HG02610 (cell line): ENCODE results near the gene CYSLTR2.
"Not testable (repeated sequence)": the region's sequence is repeated elsewhere in the genome, so short reads cannot be mapped to it uniquely, and the experiment has no call there.

ENCODE experiments used
- ATAC-seq: cut with Tn5 transposase; IDR thresholded peaks from one replicate; pipeline ENCODE4 v1.9.1; 2021; ENCODE audit warnings: mild to moderate bottlenecking, moderate library complexity; ENCODE audit not compliant: unreplicated experiment

Gene CYSLTR2

DNA sequence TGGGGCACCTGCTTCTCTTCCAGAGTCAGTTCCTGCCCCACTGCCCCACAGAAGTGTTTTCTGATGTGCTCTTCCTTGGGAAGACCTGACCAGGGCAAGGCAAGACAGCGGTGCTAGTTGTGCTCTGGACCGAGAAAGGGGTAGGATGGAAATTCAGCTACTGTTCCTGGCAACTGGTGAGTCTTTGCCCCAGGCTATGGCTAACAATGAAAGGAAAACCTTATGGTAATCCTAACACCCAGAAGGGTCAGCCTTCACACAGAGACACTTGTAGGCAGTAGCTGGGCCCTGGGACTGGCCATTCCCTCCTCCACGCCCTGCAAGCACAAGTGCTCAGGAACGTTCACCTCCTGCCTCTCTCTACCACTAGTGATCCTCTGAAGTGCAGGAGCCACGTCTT is 9.6 kb upstream of the CYSLTR2 start:
- ATAC-seq = no peak

DNA sequence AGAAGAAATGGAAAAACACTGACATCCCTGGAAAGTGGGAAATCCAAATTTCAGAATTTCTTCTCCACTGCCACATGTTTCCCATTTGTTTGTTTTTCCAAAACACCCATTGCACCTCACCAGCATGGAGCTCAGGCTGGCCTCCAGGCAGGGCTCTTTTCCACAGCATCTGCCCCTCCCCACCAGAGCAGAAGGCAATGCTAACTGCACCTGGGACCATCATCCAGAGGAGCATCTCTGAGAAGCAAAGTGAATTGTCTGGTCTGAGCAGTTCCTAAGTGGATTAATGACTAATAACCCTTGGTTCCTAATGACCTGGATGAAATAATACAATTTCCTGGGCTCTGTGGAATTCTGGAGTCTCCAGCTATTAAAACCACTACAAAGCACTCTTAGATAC is 8.8 kb upstream of the CYSLTR2 start:
- ATAC-seq = no peak

DNA sequence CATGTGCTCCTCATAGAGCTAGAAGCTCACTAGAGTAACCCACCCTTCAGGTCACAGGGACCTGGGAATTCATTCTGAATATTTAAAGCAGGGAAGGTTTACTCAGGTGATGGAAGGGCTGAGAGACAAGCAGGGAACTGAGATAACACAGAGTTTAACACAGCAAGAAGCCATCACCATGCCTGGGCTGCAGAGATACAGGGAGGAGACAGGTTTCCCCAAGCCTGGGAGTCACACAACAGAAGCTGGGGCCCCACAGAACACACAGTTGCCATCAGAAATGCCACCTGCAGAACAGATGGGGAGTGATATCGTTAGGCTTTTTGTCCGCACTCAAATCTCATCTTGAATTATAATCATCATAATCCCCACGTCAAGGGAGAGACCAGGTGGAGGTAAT is 7.9 kb upstream of the CYSLTR2 start:
- ATAC-seq = no peak

DNA sequence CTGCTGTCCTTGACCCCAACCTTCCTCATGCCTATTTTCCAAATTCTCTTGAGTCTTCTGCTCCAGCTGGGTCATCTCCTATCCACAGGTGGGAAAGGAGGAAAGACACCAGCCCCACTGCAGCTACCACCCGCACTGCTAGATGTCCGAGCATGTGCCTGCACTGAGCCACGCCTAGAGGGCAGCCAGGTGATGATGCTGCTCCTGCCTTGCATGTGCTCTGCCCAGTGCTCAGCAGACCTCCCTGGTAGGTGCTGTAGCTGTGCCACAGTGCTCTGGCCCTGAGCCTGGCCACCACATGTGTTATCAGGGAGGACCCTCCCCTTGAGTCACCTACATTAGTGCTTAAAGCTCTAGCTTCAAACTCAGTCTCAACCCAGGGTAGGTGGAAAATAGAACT is 6.9 kb upstream of the CYSLTR2 start:
- no peak for ATAC-seq

DNA sequence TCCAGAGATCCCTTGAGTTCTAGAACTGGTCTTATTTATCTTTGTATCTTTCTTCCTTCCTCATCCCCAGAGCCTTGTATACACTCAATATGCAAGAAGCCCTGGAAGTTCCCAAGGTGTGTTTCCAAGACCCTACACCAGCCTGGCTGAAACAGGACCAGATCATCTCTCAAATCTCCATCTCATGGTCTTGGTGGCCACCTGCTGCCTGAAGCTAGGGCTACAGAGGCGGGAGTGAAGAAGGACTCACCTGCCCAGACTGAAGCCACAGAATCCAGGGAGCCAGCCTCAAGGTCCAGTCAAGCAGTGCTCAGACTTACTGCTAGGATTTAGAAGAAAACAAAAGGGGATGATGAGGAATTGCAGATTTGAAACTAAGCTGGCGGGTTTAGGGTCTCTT is 6.1 kb upstream of the CYSLTR2 start:
- no peak for ATAC-seq

DNA sequence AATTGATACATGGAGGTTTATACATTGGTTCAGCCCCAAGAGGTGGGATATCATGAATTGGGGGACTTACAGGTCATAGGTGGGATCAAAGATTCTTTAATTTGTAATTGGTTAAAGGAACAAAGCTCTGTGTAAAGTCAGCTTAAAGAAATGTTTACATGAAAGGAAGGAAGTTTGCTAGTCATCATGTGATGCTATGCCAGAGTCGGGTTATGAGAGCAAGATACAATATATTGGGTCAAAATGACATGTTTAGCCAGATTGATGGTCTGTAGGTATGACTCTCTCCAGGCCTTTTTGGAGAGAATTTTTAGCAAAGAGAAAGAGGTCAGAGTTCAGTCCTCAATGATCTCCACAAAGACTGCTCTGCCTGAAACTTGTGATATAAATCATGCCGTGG is 5.3 kb upstream of the CYSLTR2 start:
- ATAC-seq = no peak

DNA sequence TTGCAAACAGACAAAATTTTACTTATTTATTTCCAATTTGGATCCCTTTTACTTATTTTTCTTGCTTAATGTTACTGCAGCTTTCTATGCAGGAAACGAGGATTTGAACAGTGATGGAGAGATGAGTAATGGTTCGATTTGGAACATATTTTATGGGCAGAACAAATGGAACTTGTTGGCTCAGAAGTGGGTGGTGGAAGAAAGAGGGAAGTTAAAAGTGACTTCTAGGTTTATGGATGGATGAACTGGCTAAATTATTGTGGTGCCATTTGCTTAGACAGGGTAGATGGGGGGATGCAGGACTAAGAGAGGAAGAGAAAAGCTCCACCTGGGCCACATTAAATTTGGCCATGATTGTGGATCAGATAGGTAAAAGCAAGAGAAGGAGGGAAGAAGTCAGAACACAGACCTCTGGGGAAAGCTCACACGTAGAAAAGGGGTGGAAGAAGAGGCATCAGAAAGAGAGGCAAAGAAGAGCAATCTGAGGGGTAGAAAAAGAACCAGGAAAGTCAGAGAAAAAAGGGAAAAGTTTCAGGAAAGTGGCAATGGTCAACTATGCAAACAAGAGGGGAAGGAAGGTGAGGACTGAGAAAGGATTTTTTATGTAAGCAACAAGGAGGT is 768 bp upstream of the CYSLTR2 start:
- no peak for ATAC-seq

DNA sequence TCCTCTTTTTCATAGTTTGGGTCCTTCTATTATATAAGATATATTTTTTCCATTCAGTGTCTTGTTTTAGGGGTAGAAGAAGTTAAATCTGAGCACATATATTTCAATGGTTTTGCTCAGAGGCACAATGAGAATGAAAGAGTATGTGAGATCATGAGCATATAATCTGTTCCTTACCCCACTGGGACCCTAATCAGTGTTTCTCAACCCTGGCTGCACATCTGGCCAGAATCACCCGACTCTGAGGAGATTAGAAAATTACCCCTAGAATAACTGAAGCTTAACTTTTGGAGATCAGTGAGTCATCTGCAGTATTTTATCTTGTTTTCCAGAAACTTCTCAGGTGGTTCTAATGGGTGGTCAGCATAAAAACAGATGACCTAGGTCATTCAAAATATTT is 782 bp downstream of the CYSLTR2 start:
- ATAC-seq = no peak

DNA sequence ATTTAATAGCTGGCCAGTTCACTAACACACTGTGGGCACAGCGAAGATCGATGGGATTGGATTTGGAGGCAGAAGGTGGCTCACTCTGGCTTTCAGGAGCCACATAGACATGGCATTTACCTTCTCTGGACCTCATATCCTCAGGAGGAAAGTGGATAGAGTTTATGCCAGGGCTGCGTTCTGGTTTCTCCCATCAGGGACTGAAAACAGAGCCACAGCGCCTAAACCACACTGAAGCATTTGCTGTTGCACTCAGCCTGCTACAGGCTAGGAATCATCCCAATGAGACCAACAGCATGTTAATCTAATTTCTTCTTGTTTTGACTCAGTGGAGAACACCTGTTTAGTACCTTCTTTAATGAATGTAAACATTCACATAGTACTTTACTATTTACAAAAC is 1.6 kb downstream of the CYSLTR2 start:
- ATAC-seq = no peak

DNA sequence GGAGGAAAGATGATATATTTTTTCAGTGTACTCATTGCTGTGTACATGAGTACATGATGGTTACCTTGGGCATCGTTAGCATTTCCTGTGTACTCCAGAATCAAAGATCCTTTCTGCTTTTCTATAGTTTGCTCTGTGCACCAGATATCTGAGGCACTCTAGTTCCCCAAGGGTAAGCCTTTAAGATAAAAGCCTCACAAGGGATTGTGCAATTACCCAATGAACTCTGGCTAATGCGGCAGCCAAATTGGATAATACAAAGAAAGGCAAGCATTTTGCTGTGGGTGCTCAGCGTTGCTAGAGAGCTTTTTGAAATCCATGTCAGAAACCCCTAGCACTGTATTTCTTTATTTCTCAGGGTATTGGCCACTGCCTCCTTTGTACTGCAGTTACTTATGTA is 2.9 kb downstream of the CYSLTR2 start:
- ATAC-seq = no peak

DNA sequence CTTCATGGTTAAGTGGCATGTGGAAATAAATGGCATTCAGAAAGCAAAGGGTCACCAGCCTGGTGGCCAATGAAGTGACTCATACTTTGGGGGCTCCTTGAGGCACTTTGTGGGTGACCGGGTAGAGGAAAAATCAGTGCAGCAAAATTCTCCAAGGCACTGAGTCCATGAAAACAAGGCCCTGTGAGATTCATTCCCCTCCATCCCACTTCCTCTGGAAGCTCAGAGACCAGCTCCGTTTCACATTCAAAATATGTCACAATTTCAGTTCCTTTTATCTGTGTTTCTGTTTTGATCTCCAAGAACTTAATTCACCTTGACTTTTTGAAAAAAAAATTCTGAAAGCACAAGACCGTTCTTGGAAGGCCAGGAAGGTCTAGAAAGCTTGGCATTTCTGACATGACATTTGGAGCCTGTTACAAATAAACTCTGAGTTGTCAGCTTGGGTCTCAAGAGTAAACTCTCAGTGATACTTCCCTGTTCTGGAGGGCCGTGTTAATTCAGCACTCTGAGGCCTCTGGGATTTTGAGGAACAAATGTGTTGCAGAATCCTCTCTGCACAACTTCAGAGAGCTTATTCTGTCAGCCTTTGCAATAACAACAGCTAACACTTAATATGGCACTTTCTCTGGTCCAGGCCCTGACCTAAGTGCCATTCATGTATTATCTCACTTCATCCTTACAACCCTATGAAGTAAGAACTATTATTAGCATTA is 6.8 kb downstream of the CYSLTR2 start:
- ATAC-seq = peak; percentile 67

DNA sequence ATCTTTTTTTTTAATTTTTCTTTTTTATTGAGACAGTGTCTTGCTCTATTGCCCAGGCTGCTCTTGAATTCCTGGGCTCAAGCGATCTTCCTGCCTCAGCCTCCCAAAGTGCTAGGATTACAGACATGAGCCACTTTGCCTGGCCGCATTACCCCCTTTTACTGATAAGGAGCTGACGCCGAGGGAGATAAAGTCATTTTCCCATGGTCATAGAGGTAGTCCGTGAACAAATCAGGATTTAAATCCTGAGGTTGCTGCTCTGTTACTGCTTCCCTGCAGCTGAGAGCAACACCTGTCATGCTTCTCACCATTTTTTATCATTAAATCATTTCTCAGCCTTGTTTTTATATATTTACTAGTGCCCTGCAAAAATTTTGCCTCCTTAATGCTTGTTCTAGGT is 7.4 kb downstream of the CYSLTR2 start:
- no peak for ATAC-seq

DNA sequence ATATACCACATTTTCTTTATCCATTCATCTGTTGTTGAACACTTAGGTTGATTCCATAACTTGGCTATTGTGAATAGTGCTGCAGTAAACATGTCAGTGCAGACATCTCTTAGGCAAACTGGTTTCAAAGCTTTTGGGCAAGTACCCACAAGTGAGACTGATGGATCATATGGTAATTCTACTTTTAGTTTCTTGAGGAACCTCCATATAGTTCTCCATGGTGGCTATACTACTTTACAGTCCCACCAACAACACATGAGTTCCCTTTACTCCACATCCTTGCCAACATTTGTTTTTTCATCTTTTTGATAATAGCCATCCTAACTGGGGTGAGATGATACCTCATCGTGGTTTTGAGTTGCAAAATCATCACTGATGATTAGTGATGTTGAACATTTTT is 8.5 kb downstream of the CYSLTR2 start:
- no peak for ATAC-seq

DNA sequence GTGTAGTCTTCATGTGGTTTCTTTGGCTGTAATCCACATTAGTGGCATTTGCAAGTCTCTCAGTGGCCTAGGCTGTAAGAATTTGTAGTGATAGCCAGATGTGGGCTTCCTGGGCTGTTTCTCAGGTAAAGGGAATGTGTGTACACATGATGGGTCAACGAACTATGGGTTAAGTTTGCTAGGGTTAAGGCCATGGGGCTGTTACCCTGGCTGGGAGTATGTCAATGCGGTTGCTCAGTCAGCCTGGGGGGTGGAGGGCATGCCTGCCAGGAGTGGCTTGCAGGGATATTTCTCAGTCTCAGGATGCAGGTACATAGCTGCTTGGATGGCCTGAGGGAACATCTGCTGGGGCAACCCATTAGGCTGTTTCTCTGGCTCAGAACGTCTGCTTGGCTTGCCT is 13.4 kb downstream of the CYSLTR2 start:
- no peak for ATAC-seq

DNA sequence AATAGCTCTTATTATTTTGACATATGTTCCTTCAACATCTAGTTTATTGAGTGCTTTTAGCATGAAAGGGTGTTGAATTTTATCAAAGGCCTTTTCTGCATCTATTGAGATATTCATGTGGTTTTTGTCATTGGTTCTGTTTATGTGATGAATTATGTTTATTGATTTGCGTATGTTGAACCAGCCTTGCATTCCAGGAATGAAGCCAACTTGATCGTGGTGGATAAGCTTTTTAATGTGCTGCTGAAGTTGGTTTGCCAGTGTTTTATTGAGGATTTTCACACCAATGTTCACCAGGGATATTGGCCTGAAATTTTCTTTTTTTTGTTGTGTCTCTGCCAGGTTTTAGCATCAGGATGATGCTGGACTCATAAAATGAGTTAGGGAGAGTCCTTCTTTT is 17.7 kb downstream of the CYSLTR2 start:
- ATAC-seq = not testable (repeated sequence)

DNA sequence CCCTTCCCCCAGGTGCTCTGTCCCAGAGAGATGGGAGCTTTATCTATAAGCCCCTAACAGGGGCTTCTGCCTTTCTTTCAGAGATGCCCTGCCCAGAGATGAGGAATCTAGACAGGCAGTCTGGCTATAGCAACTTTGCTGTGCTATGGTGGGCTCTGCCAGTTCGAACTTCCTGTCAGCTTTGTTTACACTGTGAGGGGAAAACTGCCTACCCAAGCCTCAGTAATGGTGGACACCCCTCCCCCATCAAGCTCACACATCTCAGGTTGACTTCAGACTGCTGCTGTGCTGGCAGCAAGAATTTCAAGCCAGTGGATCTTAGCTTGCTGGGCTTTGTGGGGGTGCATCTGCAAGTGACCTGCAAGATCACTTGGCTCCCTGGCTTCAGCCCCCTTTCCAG is 21.5 kb downstream of the CYSLTR2 start:
- no peak for ATAC-seq

DNA sequence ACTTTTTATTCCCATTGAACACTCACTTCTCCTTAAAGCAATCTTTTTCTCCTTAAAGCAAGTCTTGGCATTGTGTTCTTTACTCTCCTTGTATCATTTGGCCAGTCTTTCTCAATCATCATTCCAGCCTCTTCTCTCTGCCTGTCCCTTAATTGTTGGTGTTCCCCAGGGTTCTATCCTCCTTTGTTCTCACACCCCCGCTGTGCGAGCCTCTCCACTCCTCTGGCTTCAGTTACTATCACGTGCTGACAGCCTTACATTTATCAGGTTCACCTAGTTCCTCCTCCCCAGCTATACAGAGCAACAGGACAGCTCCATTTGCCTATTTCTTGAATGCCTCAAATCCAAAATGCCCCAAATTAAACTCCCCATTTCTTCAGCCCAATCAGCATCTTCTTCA is 24.6 kb downstream of the CYSLTR2 start:
- no peak for ATAC-seq

DNA sequence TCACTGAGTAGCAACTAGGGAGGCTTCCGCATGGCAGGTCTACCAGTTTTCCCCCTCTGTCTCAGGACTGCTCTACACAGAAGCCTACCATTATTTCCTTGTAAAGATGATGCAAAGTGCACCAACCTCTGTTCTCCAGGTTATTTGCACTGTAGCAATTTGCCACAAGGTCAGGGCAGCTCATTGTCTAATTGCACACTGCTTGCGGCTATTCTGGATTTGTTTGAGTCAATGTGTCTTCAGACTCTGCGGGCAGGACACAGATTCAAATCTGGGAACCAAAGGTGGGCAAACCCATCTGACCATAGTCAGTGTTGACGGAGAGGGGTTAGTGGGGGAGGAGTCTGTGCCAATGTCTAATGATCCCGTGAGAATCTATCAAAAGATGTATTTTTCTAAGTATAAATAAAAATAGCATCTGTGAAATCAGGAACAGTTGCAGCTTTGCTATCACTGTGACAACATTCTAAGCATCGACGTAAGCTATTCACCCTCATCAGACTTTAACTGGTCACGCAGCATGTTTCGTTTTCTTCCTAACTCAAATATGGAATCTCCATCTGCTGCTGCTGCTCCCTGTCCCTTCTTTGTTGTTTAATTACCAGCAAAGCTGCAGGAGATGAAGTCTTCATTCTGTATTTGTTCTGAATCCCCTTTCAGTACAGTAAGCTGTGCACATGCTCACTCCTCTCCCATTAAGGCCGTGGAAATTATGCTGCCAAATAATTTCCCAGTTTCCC is 26.4 kb downstream of the CYSLTR2 start:
- no peak for ATAC-seq

DNA sequence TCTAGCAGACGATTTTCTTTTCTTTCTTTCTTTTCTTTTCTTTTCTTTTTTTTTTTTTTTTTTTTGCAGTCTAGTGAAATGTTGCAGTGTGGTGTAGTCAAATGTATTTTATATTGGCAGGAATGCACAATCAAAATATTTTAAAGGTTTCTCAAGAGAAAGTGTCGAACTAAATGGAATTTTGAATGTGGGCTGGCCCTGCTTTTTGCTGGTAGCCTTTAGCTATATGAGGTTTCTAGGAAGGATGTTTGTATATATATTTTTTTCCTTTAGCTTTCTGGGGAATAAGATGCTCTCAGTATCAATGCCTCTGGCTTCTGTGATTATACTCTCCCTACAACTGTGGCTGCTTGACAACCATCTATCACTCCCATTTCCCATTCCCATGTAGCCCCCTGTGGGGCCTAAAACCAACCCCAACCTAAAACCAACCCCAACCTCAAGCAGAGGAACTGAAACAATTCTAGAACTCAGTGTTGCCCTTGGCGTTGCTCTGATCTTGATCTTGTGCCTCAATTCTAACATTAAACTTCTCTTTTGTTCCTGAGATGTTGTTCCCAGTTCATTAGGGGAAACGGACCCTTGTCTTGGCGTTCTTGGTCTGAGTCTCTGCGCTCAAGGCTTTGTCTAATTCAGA is 27.1 kb downstream of the CYSLTR2 start:
- no peak for ATAC-seq

DNA sequence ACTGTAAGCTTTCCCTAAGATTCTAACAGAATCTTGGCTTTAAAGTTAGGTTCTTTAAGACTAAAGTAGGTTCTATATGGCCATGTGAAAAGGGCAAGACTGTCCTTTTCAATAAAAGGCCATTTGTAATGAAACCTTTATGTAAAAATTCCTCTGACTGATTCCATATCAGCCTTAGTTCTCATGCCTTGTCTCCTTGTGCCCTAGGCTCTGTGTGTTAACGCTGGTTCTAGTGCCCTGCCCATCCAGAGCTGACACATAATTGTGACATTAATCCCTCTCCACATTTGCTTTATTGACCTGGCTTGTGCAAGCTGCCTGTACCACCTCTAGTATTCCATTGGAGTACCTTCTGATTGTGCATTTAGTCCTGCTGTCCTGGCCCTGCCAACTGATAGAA is 28.2 kb downstream of the CYSLTR2 start:
- no peak for ATAC-seq

DNA sequence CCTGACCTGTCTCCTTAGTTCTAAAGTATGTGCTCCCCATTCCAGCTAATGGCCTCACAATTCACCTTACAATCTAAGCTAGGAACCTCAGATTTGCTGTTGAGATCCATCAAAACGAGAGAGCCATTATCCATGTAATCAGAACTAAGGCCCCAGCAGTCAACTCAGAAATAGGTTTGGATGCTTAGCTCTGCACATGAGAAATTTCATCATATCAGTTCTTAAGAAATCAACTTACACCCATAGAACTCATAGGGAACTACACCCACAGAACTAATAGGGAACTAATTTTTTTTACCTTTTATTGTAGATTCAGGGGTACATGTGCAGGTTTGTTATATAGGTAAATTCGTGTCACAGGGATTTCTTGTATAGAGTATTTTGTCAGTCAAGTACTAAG is 28.7 kb downstream of the CYSLTR2 start:
- ATAC-seq = no peak
